GF-D8 (cell line): ENCODE data around the gene MAU2.
"Not testable (repeated sequence)": the region's sequence is repeated elsewhere in the genome, so short reads cannot be mapped to it uniquely, and the experiment has no call there.

Experiments
- DNase-seq: peaks from one replicate; lab custom pipeline; 2025; lab: John Stamatoyannopoulos, UW

MAU2 gene

GRCh38 chr19:19385131-19385895, 64.7 kb downstream of the MAU2 start:
- DNase-seq, result peak; percentile 97

- no peak for DNase-seq
These were observed 65.6 kb downstream of the MAU2 start for GRCh38 chr19:19385896-19386869.

- DNase-seq, result no peak
These were observed 66.5 kb downstream of the MAU2 start for GRCh38 chr19:19387108-19387507.

- no peak for DNase-seq
These were observed 68.2 kb downstream of the MAU2 start for GRCh38 chr19:19388568-19389555.

- DNase-seq, result not testable (repeated sequence)
These were observed 69.1 kb downstream of the MAU2 start for GRCh38 chr19:19389683-19390082.

GRCh38 chr19:19394333-19394732, 73.7 kb downstream of the MAU2 start:
- DNase-seq, result not testable (repeated sequence)

GRCh38 chr19:19399733-19400433, 79.3 kb downstream of the MAU2 start:
- DNase-seq, result no peak

- DNase-seq, result peak; percentile 34
These were observed 82.2 kb downstream of the MAU2 start for GRCh38 chr19:19402656-19403372.

- no peak for DNase-seq
These were observed 82.8 kb downstream of the MAU2 start for GRCh38 chr19:19403373-19403901.

- peak; percentile 68 for DNase-seq
These were observed 84.5 kb downstream of the MAU2 start, which contains the start of gene GATAD2A for GRCh38 chr19:19404879-19405860. Gene GATAD2A, plus strand, starts transcription at chr19:19405675. Its CDS starts 59,671 bp downstream, at chr19:19465346.

GRCh38 chr19:19405971-19406877, 85.6 kb downstream of the MAU2 start:
- DNase-seq, result no peak

- peak; percentile 16 for DNase-seq
These were observed 86.4 kb downstream of the MAU2 start for GRCh38 chr19:19406878-19407632.

- no peak for DNase-seq
These were observed 87.0 kb downstream of the MAU2 start for GRCh38 chr19:19407633-19407930.
